Activated CD4-positive, alpha-beta memory T cell treated with anti-CD3 and anti-CD28 coated beads, Interleukin-2, amount 10 ng/mL, durations not matched to agents 7 days and 5 days (primary cell): ENCODE data around the gene BATF. TPM values are rescaled to one million over a fixed set of nuclear protein-coding genes. Genes with fewer than 3 reads are reported as not detected.
A peak's percentile ranks its signal among the peaks of the same experiment; 100 is the strongest.
"Not testable (repeated sequence)": the region's sequence is repeated elsewhere in the genome, so short reads cannot be mapped to it uniquely, and the experiment has no call there.

ENCODE experiments used
- CTCF ChIA-PET: fragments of 350-600 bp; sonication (Branson Sonifier 250); formaldehyde crosslinking; loops from one replicate; lab custom pipeline; 2021; ENCODE audit warnings: antibody characterized with exemption, inconsistent platforms; lab: Charles Lee
- POLR2A ChIA-PET: fragments of 350-600 bp; sonication (Branson Sonifier 250); formaldehyde crosslinking; loops from one replicate; lab custom pipeline; 2021; ENCODE audit warnings: antibody characterized with exemption; lab: Charles Lee
- DNase-seq: peaks from one replicate; pipeline ENCODE4 v3.0.0-alpha.2; 2020
- H3K27ac Mint-ChIP-seq: one replicate; pipeline ENCODE4 v1.8.0; 2021; ENCODE audit warnings: mild to moderate bottlenecking, mixed read lengths
- H3K27me3 Mint-ChIP-seq: one replicate; pipeline ENCODE4 v1.8.0; 2021; ENCODE audit warnings: mixed read lengths
- H3K36me3 Mint-ChIP-seq: one replicate; pipeline ENCODE4 v1.8.0; 2021; ENCODE audit warnings: low read depth, mixed read lengths
- H3K4me1 Mint-ChIP-seq: one replicate; pipeline ENCODE4 v1.8.0; 2021; ENCODE audit warnings: mixed read lengths
- H3K4me3 Mint-ChIP-seq: one replicate; pipeline ENCODE4 v1.8.0; 2021; ENCODE audit warnings: mild to moderate bottlenecking, mixed read lengths
- H3K9me3 Mint-ChIP-seq: one replicate; pipeline ENCODE4 v1.8.0; 2021; ENCODE audit warnings: mixed read lengths
- total RNA-seq, 2 experiments: library from RNA; stranded (reverse); gene quantifications; one replicate each; pipeline ENCODE4 v1.2.3, GENCODE V29; 2021

Gene BATF
- total RNA-seq = 10 to 100 TPM; 63.0 to 66.1 TPM

- Mint-ChIP-seq H3K36me3 (peaks cover 48% of the 10 kb centered on the region), H3K27ac (peak within 1 kb of the TSS; percentile 94), H3K4me1 (peaks cover 65% of the 10 kb centered on the region), H3K4me3 (peak within 1 kb of the TSS; percentile 99), H3K9me3 (no peaks in the 10 kb centered on the region), H3K27me3 (no peaks in the 10 kb centered on the region)
- ChIA-PET CTCF (interaction anchor here (0.6 to 5.8 kb wide), 14 partner anchors 11 to 797 kb away, joined by 3 to 42 read pairs (median 4); no protein-coding TSS in a partner anchor), POLR2A (interaction anchor here (0.7 to 12.2 kb wide), 23 partner anchors 8 to 396 kb away, joined by 3 to 172 read pairs (median 4); partner anchors contain the start of genes FLVCR2 and NEK9)
- peak; percentile 85 for DNase-seq
These were observed at the start of gene BATF for GRCh38 chr14:75522224-75522982. Gene BATF, plus strand, starts transcription at chr14:75522469. Its CDS starts 214 bp downstream, at chr14:75522683.

GRCh38 chr14:75474127-75474526 is 48.1 kb upstream of the BATF start:
- H3K4me3 Mint-ChIP-seq, DNase-seq, H3K27ac Mint-ChIP-seq, H3K27me3 Mint-ChIP-seq, H3K9me3 Mint-ChIP-seq, H3K4me1 Mint-ChIP-seq, POLR2A ChIA-PET, H3K36me3 Mint-ChIP-seq: not testable (repeated sequence)
- CTCF ChIA-PET = interaction anchor here (1.4 kb wide), 1 partner anchor 15 kb away, joined by 4 read pairs; no protein-coding TSS in a partner anchor

- ChIA-PET CTCF (no interaction called here), POLR2A (no interaction called here)
- no peak overlapping the region for H3K27ac Mint-ChIP-seq
These were observed 45.8 kb upstream of the BATF start for GRCh38 chr14:75476274-75476995.

GRCh38 chr14:75477881-75478280 is 44.4 kb upstream of the BATF start:
- ChIA-PET CTCF (interaction anchor here (0.7 kb wide), 1 partner anchor 11 kb away, joined by 4 read pairs; no protein-coding TSS in a partner anchor), POLR2A (no interaction called here)
- Mint-ChIP-seq H3K9me3 (no peaks in the 10 kb centered on the region), H3K4me3 (no peak overlapping the region), H3K36me3 (no peaks in the 10 kb centered on the region), H3K27me3 (peaks cover 16% of the 10 kb centered on the region), H3K27ac (no peak overlapping the region), H3K4me1 (no peaks in the 10 kb centered on the region)
- DNase-seq = no peak

More at GRCh38 chr14:75476274-75476995, 45.8 kb upstream of the BATF start:
- Mint-ChIP-seq H3K4me3 (no peak overlapping the region), H3K27me3 (peaks cover 16% of the 10 kb centered on the region), H3K9me3 (no peaks in the 10 kb centered on the region), H3K4me1 (no peaks in the 10 kb centered on the region), H3K36me3 (no peaks in the 10 kb centered on the region)
- no peak for DNase-seq

GRCh38 chr14:75479770-75480600 is 42.3 kb upstream of the BATF start:
- Mint-ChIP-seq H3K4me1 (no peaks in the 10 kb centered on the region), H3K4me3 (no peak overlapping the region), H3K36me3 (no peaks in the 10 kb centered on the region), H3K9me3 (no peaks in the 10 kb centered on the region), H3K27ac (no peak overlapping the region), H3K27me3 (peaks cover 16% of the 10 kb centered on the region)
- no peak for DNase-seq
- CTCF ChIA-PET = interaction anchor here (0.8 kb wide), 1 partner anchor 171 kb away, joined by 3 read pairs; no protein-coding TSS in a partner anchor
- POLR2A ChIA-PET = interaction anchor here (0.8 kb wide), 1 partner anchor 878 kb away, joined by 3 read pairs; no protein-coding TSS in a partner anchor

- peaks cover 16% of the 10 kb centered on the region for H3K27me3 Mint-ChIP-seq
- no peaks in the 10 kb centered on the region for H3K36me3 Mint-ChIP-seq
- ChIA-PET POLR2A (no interaction called here), CTCF (no interaction called here)
- no peak overlapping the region for H3K4me3 Mint-ChIP-seq
- H3K27ac Mint-ChIP-seq = no peak overlapping the region
- H3K9me3 Mint-ChIP-seq = peaks cover 3% of the 10 kb centered on the region
- peaks cover 18% of the 10 kb centered on the region for H3K4me1 Mint-ChIP-seq
- DNase-seq = no peak
These were observed 39.9 kb upstream of the BATF start for GRCh38 chr14:75482366-75482765.

GRCh38 chr14:75484711-75485429 is 37.4 kb upstream of the BATF start:
- CTCF ChIA-PET = no interaction called here
- Mint-ChIP-seq H3K27ac (no peak overlapping the region), H3K4me1 (peaks cover 35% of the 10 kb centered on the region), H3K36me3 (no peaks in the 10 kb centered on the region), H3K9me3 (peaks cover 3% of the 10 kb centered on the region), H3K27me3 (peaks cover 8% of the 10 kb centered on the region), H3K4me3 (no peak overlapping the region)
- DNase-seq = no peak
- POLR2A ChIA-PET = no interaction called here

GRCh38 chr14:75486318-75486717 is 36.0 kb upstream of the BATF start:
- peaks cover 39% of the 10 kb centered on the region for H3K4me1 Mint-ChIP-seq
- H3K27ac Mint-ChIP-seq = no peak overlapping the region
- ChIA-PET CTCF (interaction anchor here (1.3 to 4.0 kb wide), 4 partner anchors 9 to 191 kb away, joined by 6 to 41 read pairs (median 8); partner anchors contain the start of gene BATF), POLR2A (interaction anchor here (1.6 to 2.0 kb wide), 3 partner anchors 10 to 35 kb away, joined by 4 to 12 read pairs (median 7); no protein-coding TSS in a partner anchor)
- peaks cover 2% of the 10 kb centered on the region for H3K27me3 Mint-ChIP-seq
- no peaks in the 10 kb centered on the region for H3K36me3 Mint-ChIP-seq
- no peak for DNase-seq
- peaks cover 6% of the 10 kb centered on the region for H3K9me3 Mint-ChIP-seq
- no peak overlapping the region for H3K4me3 Mint-ChIP-seq

- POLR2A ChIA-PET = interaction anchor here (0.6 to 2.6 kb wide), 12 partner anchors 9 to 182 kb away, joined by 3 to 12 read pairs (median 5); partner anchors contain the start of genes BATF and JDP2
- H3K36me3 Mint-ChIP-seq = no peaks in the 10 kb centered on the region
- DNase-seq = peak; percentile 40
- H3K4me3 Mint-ChIP-seq = no peak overlapping the region
- CTCF ChIA-PET = interaction anchor here (0.6 to 4.0 kb wide), 23 partner anchors 8 to 353 kb away, joined by 3 to 41 read pairs (median 6); partner anchors contain the start of gene BATF
- no peaks in the 10 kb centered on the region for H3K27me3 Mint-ChIP-seq
- H3K9me3 Mint-ChIP-seq = peaks cover 6% of the 10 kb centered on the region
- H3K27ac Mint-ChIP-seq = peak overlapping the region; percentile 61
- peaks cover 39% of the 10 kb centered on the region for H3K4me1 Mint-ChIP-seq
These were observed 35.1 kb upstream of the BATF start for GRCh38 chr14:75487155-75487671.

- POLR2A ChIA-PET = interaction anchor here (0.8 to 2.6 kb wide), 7 partner anchors 24 to 195 kb away, joined by 3 to 15 read pairs (median 4); partner anchors contain the start of gene BATF
- Mint-ChIP-seq H3K4me3 (no peak overlapping the region), H3K36me3 (no peaks in the 10 kb centered on the region), H3K27ac (peak overlapping the region; percentile 47), H3K27me3 (no peaks in the 10 kb centered on the region), H3K4me1 (peaks cover 52% of the 10 kb centered on the region), H3K9me3 (peaks cover 6% of the 10 kb centered on the region)
- DNase-seq = no peak
- CTCF ChIA-PET = interaction anchor here (0.9 to 4.0 kb wide), 36 partner anchors 8 to 351 kb away, joined by 3 to 41 read pairs (median 6); partner anchors contain the start of genes BATF and TTLL5
These were observed 32.8 kb upstream of the BATF start for GRCh38 chr14:75489480-75489837.

GRCh38 chr14:75491376-75491978 is 30.8 kb upstream of the BATF start:
- H3K9me3 Mint-ChIP-seq = peaks cover 6% of the 10 kb centered on the region
- peaks cover 63% of the 10 kb centered on the region for H3K4me1 Mint-ChIP-seq
- ChIA-PET POLR2A (no interaction called here), CTCF (interaction anchor here (2.0 kb wide), 1 partner anchor 75 kb away, joined by 5 read pairs; no protein-coding TSS in a partner anchor)
- no peak for DNase-seq
- H3K36me3 Mint-ChIP-seq = no peaks in the 10 kb centered on the region
- H3K27ac Mint-ChIP-seq = no peak overlapping the region
- H3K4me3 Mint-ChIP-seq = no peak overlapping the region
- no peaks in the 10 kb centered on the region for H3K27me3 Mint-ChIP-seq
